Measurements from ENCODE around the gene TNFAIP8. TPM values are rescaled to one million over a fixed set of nuclear protein-coding genes. Genes with fewer than 3 reads are reported as not detected.

The TNFAIP8 gene
- total and polyA plus RNA-seq, 10 of the 15 experiments (the other 5 are each of a cell fraction or from before 2014, with no cell fraction given), result 124 to 324 (median 177) TPM

DNA sequence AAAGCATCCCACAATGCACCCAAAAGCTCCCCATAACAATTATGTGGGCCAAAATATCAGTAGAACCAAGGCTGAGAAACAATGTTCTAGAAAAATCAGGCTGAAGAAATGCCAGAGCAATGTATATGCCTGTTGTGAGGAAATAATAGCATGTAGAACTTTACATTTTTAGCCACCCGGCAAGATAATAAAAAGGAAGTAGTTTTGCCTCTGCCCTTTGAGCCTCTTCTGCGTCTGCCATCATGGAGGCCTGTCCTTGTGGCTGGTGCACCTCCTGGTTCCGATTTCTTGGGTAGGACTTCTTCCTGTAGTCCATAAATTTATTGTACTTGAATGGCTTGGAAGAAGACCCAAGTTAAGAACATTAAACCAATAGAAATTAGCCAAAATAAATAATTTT lies 38.9 kb upstream of the TNFAIP8 start:
- H2AFZ ChIP-seq (ENCODE audit: control insufficient read depth, low read depth, low read length), result no peak overlapping the region
- ChIA-PET CTCF (interaction anchor here (1.2 to 12.6 kb wide), 8 partner anchors 15 to 118 kb away, joined by 3 to 413 read pairs (median 21); no protein-coding TSS in a partner anchor), RAD21 (ENCODE audit: unreplicated experiment) (interaction anchor here (1.1 to 9.5 kb wide), 7 partner anchors 16 to 92 kb away, joined by 3 to 303 read pairs (median 53); no protein-coding TSS in a partner anchor), POLR2A (interaction anchor here (0.6 to 2.5 kb wide), 4 partner anchors 23 to 300 kb away, joined by 3 to 17 read pairs (median 6); no protein-coding TSS in a partner anchor), SMC1A (ENCODE audit: uncharacterized antibody, unreplicated experiment) (interaction anchor here (1.0 to 19.0 kb wide), 9 partner anchors 22 to 329 kb away, joined by 3 to 393 read pairs (median 8); partner anchors contain the start of gene DTWD2)
- no TSS peak for BruUV-seq (replicated peaks)
- peaks cover 86% of the 10 kb centered on the region for H3K79me2 ChIP-seq (ENCODE audit: control insufficient read depth, insufficient read depth, low read length)
- H3K36me3 ChIP-seq (ENCODE audit: control insufficient read depth in 2 of 2, insufficient read depth in 2 of 2, low read length in 1 of 2), result 0 out of 4 replicates have a peak, but pooled peaks cover 0 to 4% of the 10 kb centered on the region in 2 experiments
- peaks cover 68% of the 10 kb centered on the region for H3K4me1 ChIP-seq (ENCODE audit: control insufficient read depth, insufficient read depth, low read length)
- no peak overlapping the region for H3K4me3 ChIP-seq
- no peak for FAIRE-seq
- peak overlapping the region; percentile 52 for H3K27ac ChIP-seq (ENCODE audit: control insufficient read depth, insufficient read depth)
- H3K4me2 ChIP-seq (ENCODE audit: control insufficient read depth, insufficient read depth), result peak overlapping the region; percentile 19; the same call in 1 of the 2 replicates
- no peak for ATAC-seq
- H4K20me1 ChIP-seq (ENCODE audit: control insufficient read depth, insufficient read depth), result no peaks in the 10 kb centered on the region
- no peak overlapping the region for H3K9ac ChIP-seq (ENCODE audit: control insufficient read depth, insufficient read depth, low read length)
- no peaks in the 10 kb centered on the region for H3K27me3 ChIP-seq (replicated peaks in 1 of 2; ENCODE audit: control insufficient read depth in 2 of 2, insufficient read depth in 2 of 2, low read length in 1 of 2)
- in situ Hi-C loops (cut with MboI) (no loop called here), intact Hi-C loops (cut with micrococcal nuclease; ENCODE audit: unreplicated experiment) (no loop called here)
- no peaks in the 10 kb centered on the region for H3K9me3 ChIP-seq (replicated peaks; ENCODE audit: control insufficient read depth, insufficient read depth, low read length)
- TF ChIP-seq JUND (IDR thresholded peaks at IDR 0.05; ENCODE audit: low read depth, low read length), result no peak
- TF ChIP-seq, protein P1, sequence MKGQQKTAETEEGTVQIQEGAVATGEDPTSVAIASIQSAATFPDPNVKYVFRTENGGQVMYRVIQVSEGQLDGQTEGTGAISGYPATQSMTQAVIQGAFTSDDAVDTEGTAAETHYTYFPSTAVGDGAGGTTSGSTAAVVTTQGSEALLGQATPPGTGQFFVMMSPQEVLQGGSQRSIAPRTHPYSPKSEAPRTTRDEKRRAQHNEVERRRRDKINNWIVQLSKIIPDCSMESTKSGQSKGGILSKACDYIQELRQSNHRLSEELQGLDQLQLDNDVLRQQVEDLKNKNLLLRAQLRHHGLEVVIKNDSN (IDR thresholded peaks at IDR 0.05; ENCODE audit: borderline replicate concordance, extremely low read length, insufficient read depth, low read depth, low read length), result no peak
- TF ChIP-seq FOS (IDR thresholded peaks at IDR 0.05; ENCODE audit: borderline replicate concordance, extremely low read depth, insufficient read length), result no peak
- no peak for DNase-seq (ENCODE audit: low read depth, low spot score)
- WGBS (ENCODE audit: insufficient coverage, insufficient replicate concordance, low lambda C conversion rate, missing lambda C conversion rate), result 37% methylated on average over 3 of the region's 3 CpGs

Measured in GM12878 (cell line).